WTC11 (cell line): Measurements from ENCODE around the gene HJV. TPM values are rescaled to one million over a fixed set of nuclear protein-coding genes. Genes with fewer than 3 reads are reported as not detected.

Source experiments
- ATAC-seq: fragments of 200-7000 bp; cut with Tn5 transposase; 2 replicates; pipeline ENCODE4 v1.10.0; 2021; ENCODE audit warnings: mild to moderate bottlenecking, moderate library complexity
- CTCF ChIA-PET: fragments of 300-600 bp; sonication (Branson Sonifier 250); formaldehyde crosslinking; loops from one replicate; lab custom pipeline; 2021; ENCODE audit warnings: antibody characterized with exemption; lab: Charles Lee
- POLR2A ChIA-PET: fragments of 350-600 bp; sonication (Branson Sonifier 250); formaldehyde crosslinking; loops from one replicate; lab custom pipeline; 2021; ENCODE audit warnings: antibody characterized with exemption; lab: Charles Lee
- DNase-seq: peaks from one replicate; pipeline ENCODE4 v3.0.0; 2021; ENCODE audit warnings: low spot score
- H3K27ac Mint-ChIP-seq: 2 replicates; pipeline ENCODE4 v1.8.0; 2021; ENCODE audit warnings: mixed read lengths
- H3K27me3 Mint-ChIP-seq: 2 replicates; pipeline ENCODE4 v1.8.0; 2021; ENCODE audit warnings: low read depth, mild to moderate bottlenecking, moderate library complexity, mixed read lengths
- H3K36me3 Mint-ChIP-seq: 2 replicates; pipeline ENCODE4 v1.8.0; 2021; ENCODE audit warnings: mixed read lengths
- H3K4me1 Mint-ChIP-seq: 2 replicates; pipeline ENCODE4 v1.8.0; 2022; ENCODE audit warnings: mixed read lengths
- H3K4me3 Mint-ChIP-seq: 2 replicates; pipeline ENCODE4 v1.8.0; 2021; ENCODE audit warnings: mild to moderate bottlenecking, moderate library complexity, mixed read lengths
- H3K9me3 Mint-ChIP-seq: 2 replicates; pipeline ENCODE4 v1.8.0; 2021; ENCODE audit warnings: mixed read lengths
- ATF3 ChIP-seq: sonication (generic); formaldehyde crosslinking; conservative IDR thresholded peaks from 2 replicates; pipeline ENCODE4 v1.8.1; 2022; ENCODE audit warnings: mild to moderate bottlenecking, missing genetic modification reagents
- ATF6 ChIP-seq: sonication (generic); formaldehyde crosslinking; IDR thresholded peaks from 2 replicates; pipeline ENCODE4 v1.8.1; 2023; ENCODE audit warnings: mild to moderate bottlenecking, missing genetic modification reagents
- GABPB1 ChIP-seq: sonication (generic); formaldehyde crosslinking; IDR thresholded peaks from 2 replicates; pipeline ENCODE4 v1.8.1; 2023; ENCODE audit warnings: mild to moderate bottlenecking, missing genetic modification reagents
- GRHL2 ChIP-seq: fragments of 250-450 bp; sonication (Bioruptor Pico); IDR thresholded peaks from 2 replicates; pipeline ENCODE4 v1.8.0; 2022; ENCODE audit warnings: mild to moderate bottlenecking, moderate library complexity; ENCODE audit not compliant: insufficient replicate concordance, severe bottlenecking
- HMGXB4 ChIP-seq: sonication (generic); formaldehyde crosslinking; IDR thresholded peaks from 2 replicates; pipeline ENCODE4 v1.8.1; 2023; ENCODE audit warnings: mild to moderate bottlenecking, moderate library complexity, missing genetic modification reagents
- NFATC4 ChIP-seq: fragments of 250-450 bp; sonication (Bioruptor Pico); IDR thresholded peaks from 2 replicates; pipeline ENCODE4 v1.9.0; 2021; ENCODE audit warnings: mild to moderate bottlenecking
- PREB ChIP-seq: sonication (generic); formaldehyde crosslinking; IDR thresholded peaks from 2 replicates; pipeline ENCODE4 v1.8.1; 2022; ENCODE audit warnings: mild to moderate bottlenecking, missing genetic modification reagents, moderate library complexity, borderline replicate concordance
- TEAD1 ChIP-seq: sonication (generic); formaldehyde crosslinking; IDR thresholded peaks from 2 replicates; pipeline ENCODE4 v1.8.0; 2022; ENCODE audit warnings: mild to moderate bottlenecking, missing genetic modification reagents
- ZNF396 ChIP-seq: fragments of 250-450 bp; sonication (Bioruptor Pico); IDR thresholded peaks from 2 replicates; pipeline ENCODE4 v1.8.0; 2021; ENCODE audit warnings: mild to moderate bottlenecking, moderate library complexity, borderline replicate concordance
- ZSCAN18 ChIP-seq: fragments of 250-450 bp; sonication (Bioruptor Pico); IDR thresholded peaks from 2 replicates; pipeline ENCODE4 v2.1.2; 2022; ENCODE audit warnings: mild to moderate bottlenecking, moderate library complexity
- total RNA-seq: library from RNA; stranded (reverse); gene quantifications from 3 replicates; pipeline ENCODE4 v1.2.3, GENCODE V29; 2021
- TF ChIP-seq, protein P1 (sequence below): sonication (generic); formaldehyde crosslinking; IDR thresholded peaks from 2 replicates; pipeline ENCODE4 v1.8.1; 2022; ENCODE audit warnings: low read depth, mild to moderate bottlenecking, moderate library complexity, missing genetic modification reagents, borderline replicate concordance
- TF ChIP-seq, protein P2 (sequence below): sonication (generic); formaldehyde crosslinking; IDR thresholded peaks from 2 replicates; pipeline ENCODE4 v1.8.1; 2023; ENCODE audit warnings: mild to moderate bottlenecking, missing genetic modification reagents, moderate library complexity
- TF ChIP-seq, protein P3 (sequence below): sonication (generic); formaldehyde crosslinking; IDR thresholded peaks from 2 replicates; pipeline ENCODE4 v1.8.1; 2023; ENCODE audit warnings: mild to moderate bottlenecking, missing genetic modification reagents, moderate library complexity

The HJV gene
- total RNA-seq, 1 experiment from 2014 or later: 0.31 TPM

GRCh38 chr1:146010126-146010738, 11.3 kb downstream of the HJV start:
- Mint-ChIP-seq H3K36me3 (no peaks in the 10 kb centered on the region), H3K27ac (no peak overlapping the region), H3K27me3 (no peaks in the 10 kb centered on the region; the same call in 1 of the 2 replicates)
- DNase-seq (no peak), ATAC-seq (no peak)
- POLR2A ChIA-PET: interaction anchor here (0.6 kb wide), 2 partner anchors 25 to 152 kb away, joined by 4 read pairs; partner anchors contain the start of gene PIAS3
- CTCF ChIA-PET: interaction anchor here (2.1 to 3.0 kb wide), 2 partner anchors 33 to 165 kb away, joined by 9 to 29 read pairs; partner anchors contain the start of gene NUDT17
- TF ChIP-seq, protein P1, sequence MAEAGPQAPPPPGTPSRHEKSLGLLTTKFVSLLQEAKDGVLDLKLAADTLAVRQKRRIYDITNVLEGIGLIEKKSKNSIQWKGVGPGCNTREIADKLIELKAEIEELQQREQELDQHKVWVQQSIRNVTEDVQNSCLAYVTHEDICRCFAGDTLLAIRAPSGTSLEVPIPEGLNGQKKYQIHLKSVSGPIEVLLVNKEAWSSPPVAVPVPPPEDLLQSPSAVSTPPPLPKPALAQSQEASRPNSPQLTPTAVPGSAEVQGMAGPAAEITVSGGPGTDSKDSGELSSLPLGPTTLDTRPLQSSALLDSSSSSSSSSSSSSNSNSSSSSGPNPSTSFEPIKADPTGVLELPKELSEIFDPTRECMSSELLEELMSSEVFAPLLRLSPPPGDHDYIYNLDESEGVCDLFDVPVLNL: no peak
- TF ChIP-seq, protein P2, sequence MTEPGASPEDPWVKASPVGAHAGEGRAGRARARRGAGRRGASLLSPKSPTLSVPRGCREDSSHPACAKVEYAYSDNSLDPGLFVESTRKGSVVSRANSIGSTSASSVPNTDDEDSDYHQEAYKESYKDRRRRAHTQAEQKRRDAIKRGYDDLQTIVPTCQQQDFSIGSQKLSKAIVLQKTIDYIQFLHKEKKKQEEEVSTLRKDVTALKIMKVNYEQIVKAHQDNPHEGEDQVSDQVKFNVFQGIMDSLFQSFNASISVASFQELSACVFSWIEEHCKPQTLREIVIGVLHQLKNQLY (CRISPR knock-in tag): no peak
- TF ChIP-seq NFATC4 (CRISPR knock-in tag) (no peak), ZSCAN18 (CRISPR knock-in tag) (no peak), PREB (CRISPR knock-in tag) (no peak), GRHL2 (CRISPR knock-in tag) (no peak), TEAD1 (no peak), ZNF396 (CRISPR knock-in tag) (no peak), ATF6 (CRISPR knock-in tag) (no peak), HMGXB4 (CRISPR knock-in tag) (no peak), GABPB1 (CRISPR knock-in tag) (no peak), ATF3 (no peak)
- TF ChIP-seq, protein P3, sequence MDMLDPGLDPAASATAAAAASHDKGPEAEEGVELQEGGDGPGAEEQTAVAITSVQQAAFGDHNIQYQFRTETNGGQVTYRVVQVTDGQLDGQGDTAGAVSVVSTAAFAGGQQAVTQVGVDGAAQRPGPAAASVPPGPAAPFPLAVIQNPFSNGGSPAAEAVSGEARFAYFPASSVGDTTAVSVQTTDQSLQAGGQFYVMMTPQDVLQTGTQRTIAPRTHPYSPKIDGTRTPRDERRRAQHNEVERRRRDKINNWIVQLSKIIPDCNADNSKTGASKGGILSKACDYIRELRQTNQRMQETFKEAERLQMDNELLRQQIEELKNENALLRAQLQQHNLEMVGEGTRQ: no peak
- TF ChIP-seq, all 79 proteins: peak for 0
- no peaks in the 10 kb centered on the region for H3K4me1 Mint-ChIP-seq
- H3K9me3 Mint-ChIP-seq: no peaks in the 10 kb centered on the region
- H3K4me3 Mint-ChIP-seq: no peak overlapping the region
